Measurements from ENCODE around the gene NUP153.

The NUP153 gene

DNA sequence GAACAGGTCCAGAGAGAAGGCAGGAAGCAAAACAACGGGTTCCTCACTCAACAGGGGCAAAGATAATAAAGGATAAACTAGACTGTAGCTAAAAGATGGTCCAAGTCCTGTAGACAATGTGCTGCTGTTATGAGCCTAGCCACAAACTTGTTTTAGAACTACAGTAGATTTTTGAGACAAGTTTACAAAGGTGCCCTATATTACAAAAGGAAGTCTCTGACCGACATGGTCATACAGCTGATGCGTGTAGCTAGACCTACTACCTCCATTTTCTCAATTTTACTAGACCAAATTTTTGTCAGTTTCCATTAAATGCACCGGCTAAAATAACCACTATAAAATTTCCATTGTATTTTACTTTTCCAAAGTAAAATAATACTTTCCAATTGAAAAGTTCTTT is 94.7 kb downstream of the NUP153 start:
- H3K36me3 ChIP-seq (ENCODE audit: control insufficient read depth in 2 of 2, insufficient read depth in 2 of 2, low read length in 2 of 2): peaks cover 20 to 23% of the 10 kb centered on the region in 2 donors
- no peak overlapping the region for H3K4me3 ChIP-seq (ENCODE audit: low read length in 2 of 2)
- H3K27me3 ChIP-seq (ENCODE audit: control insufficient read depth in 2 of 2, insufficient read depth in 2 of 2, low read length in 2 of 2): no peaks in the 10 kb centered on the region
- no peak overlapping the region for H3K9ac ChIP-seq (ENCODE audit: low read depth in 1 of 2, low read length in 2 of 2)
- peaks cover 0 to 16% of the 10 kb centered on the region in 2 donors for H3K4me1 ChIP-seq (ENCODE audit: control insufficient read depth in 2 of 2, insufficient read depth in 2 of 2, low read length in 2 of 2)
- H3K9me3 ChIP-seq (ENCODE audit: control insufficient read depth in 2 of 2, low read length in 2 of 2): no peaks in the 10 kb centered on the region
- H3K27ac ChIP-seq (ENCODE audit: low read depth in 2 of 2, low read length in 2 of 2): no peak overlapping the region

DNA sequence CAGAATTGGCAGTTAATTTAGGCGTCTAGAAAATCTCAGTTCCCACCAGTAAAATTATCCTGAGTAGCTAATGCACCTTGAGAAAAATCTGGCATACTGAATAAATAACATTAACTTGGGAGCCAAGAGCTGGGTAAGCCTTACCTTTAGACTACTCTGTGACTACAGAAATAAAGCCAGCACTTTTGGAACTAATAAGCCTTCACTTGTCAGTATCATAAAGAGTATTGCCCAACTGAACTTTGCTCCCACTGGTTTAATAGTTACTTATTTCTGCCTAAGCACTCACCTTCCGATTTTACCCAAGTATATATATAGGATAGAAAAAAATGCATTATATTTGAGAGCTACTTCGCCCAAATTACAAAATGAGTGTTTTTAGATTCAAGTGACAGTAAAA is 95.9 kb downstream of the NUP153 start:
- Histone ChIP-seq H3K4me1 (ENCODE audit: control insufficient read depth in 2 of 2, insufficient read depth in 2 of 2, low read length in 2 of 2) (peaks cover 0 to 16% of the 10 kb centered on the region in 2 donors), H3K36me3 (ENCODE audit: control insufficient read depth in 2 of 2, insufficient read depth in 2 of 2, low read length in 2 of 2) (peaks cover 20 to 26% of the 10 kb centered on the region in 2 donors), H3K27ac (ENCODE audit: low read depth in 2 of 2, low read length in 2 of 2) (no peak overlapping the region), H3K9me3 (ENCODE audit: control insufficient read depth in 2 of 2, low read length in 2 of 2) (no peaks in the 10 kb centered on the region), H3K9ac (ENCODE audit: low read depth in 1 of 2, low read length in 2 of 2) (no peak overlapping the region), H3K4me3 (ENCODE audit: low read length in 2 of 2) (peak overlapping the region; percentile 23 to 33), H3K27me3 (ENCODE audit: control insufficient read depth in 2 of 2, insufficient read depth in 2 of 2, low read length in 2 of 2) (no peaks in the 10 kb centered on the region)

DNA sequence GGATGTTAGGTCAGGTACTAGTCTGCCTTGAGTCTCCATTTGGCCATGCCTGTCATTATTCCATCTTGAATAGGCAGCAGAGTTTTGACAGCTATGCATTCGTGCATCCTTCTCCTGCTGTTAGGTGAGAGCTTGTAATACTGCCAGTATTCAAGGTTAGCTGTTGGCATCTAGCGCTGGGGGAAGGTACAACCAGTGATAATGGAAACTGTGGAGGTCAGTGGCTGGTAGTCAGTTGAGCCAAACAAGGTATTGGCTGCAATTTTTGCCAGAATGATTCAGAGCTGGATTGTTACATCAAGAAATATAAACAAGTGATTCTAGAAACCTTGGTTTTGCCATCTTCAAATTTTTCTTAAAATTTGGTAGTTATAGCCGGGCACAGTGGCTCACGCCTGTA is 100.1 kb downstream of the NUP153 start:
- H3K27ac ChIP-seq (ENCODE audit: low read depth in 2 of 2, low read length in 2 of 2): no peak overlapping the region
- H3K9me3 ChIP-seq (ENCODE audit: control insufficient read depth in 2 of 2, low read length in 2 of 2): no peaks in the 10 kb centered on the region
- H3K9ac ChIP-seq (ENCODE audit: low read depth in 1 of 2, low read length in 2 of 2): no peak overlapping the region
- H3K36me3 ChIP-seq (ENCODE audit: control insufficient read depth in 2 of 2, insufficient read depth in 2 of 2, low read length in 2 of 2): peaks cover 32 to 38% of the 10 kb centered on the region in 2 donors
- no peak overlapping the region for H3K4me3 ChIP-seq (ENCODE audit: low read length in 2 of 2)
- H3K4me1 ChIP-seq (ENCODE audit: control insufficient read depth in 2 of 2, insufficient read depth in 2 of 2, low read length in 2 of 2): peaks cover 6 to 28% of the 10 kb centered on the region in 2 donors
- no peaks in the 10 kb centered on the region for H3K27me3 ChIP-seq (ENCODE audit: control insufficient read depth in 2 of 2, insufficient read depth in 2 of 2, low read length in 2 of 2)

DNA sequence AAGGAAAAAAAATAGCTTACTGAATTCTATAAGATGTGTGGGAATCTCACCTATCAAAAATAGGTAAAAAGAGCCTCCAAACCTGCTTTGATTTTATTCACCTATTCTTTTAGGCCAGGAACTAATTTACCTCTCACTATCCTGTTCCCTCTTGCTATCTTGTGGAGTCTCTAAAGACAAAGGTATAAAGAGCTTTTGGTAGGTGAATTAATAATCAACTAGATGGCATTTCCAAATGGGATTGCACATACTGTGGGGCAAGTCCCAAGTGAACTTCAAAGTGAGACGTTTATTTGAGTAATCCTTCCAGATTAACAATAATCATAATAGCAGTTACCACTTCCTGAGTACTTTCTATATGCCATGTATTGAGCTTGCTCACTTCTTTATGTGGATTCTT is 103.8 kb downstream of the NUP153 start:
- Histone ChIP-seq H3K36me3 (ENCODE audit: control insufficient read depth in 2 of 2, insufficient read depth in 2 of 2, low read length in 2 of 2) (peaks cover 25 to 28% of the 10 kb centered on the region in 2 donors), H3K27ac (ENCODE audit: low read depth in 2 of 2, low read length in 2 of 2) (no peak overlapping the region), H3K4me1 (ENCODE audit: control insufficient read depth in 2 of 2, insufficient read depth in 2 of 2, low read length in 2 of 2) (peaks cover 14 to 18% of the 10 kb centered on the region in 2 donors), H3K9ac (ENCODE audit: low read depth in 1 of 2, low read length in 2 of 2) (no peak overlapping the region), H3K9me3 (ENCODE audit: control insufficient read depth in 2 of 2, low read length in 2 of 2) (no peaks in the 10 kb centered on the region), H3K4me3 (ENCODE audit: low read length in 2 of 2) (no peak overlapping the region), H3K27me3 (ENCODE audit: control insufficient read depth in 2 of 2, insufficient read depth in 2 of 2, low read length in 2 of 2) (no peaks in the 10 kb centered on the region)

- H3K4me1 ChIP-seq (ENCODE audit: control insufficient read depth in 2 of 2, insufficient read depth in 2 of 2, low read length in 2 of 2): peaks cover 14 to 18% of the 10 kb centered on the region in 2 donors
- H3K4me3 ChIP-seq (ENCODE audit: low read length in 2 of 2): peak overlapping the region; percentile 94 to 96
- peak overlapping the region; percentile 90 to 97 for H3K9ac ChIP-seq (ENCODE audit: low read depth in 1 of 2, low read length in 2 of 2)
- H3K27me3 ChIP-seq (ENCODE audit: control insufficient read depth in 2 of 2, insufficient read depth in 2 of 2, low read length in 2 of 2): no peaks in the 10 kb centered on the region
- peak overlapping the region; percentile 93 to 94 for H3K27ac ChIP-seq (ENCODE audit: low read depth in 2 of 2, low read length in 2 of 2)
- H3K9me3 ChIP-seq (ENCODE audit: control insufficient read depth in 2 of 2, low read length in 2 of 2): no peaks in the 10 kb centered on the region
- H3K36me3 ChIP-seq (ENCODE audit: control insufficient read depth in 2 of 2, insufficient read depth in 2 of 2, low read length in 2 of 2): peaks cover 12 to 17% of the 10 kb centered on the region in 2 donors
Measured at GRCh38 chr6:17601386-17601703, 105.4 kb downstream of the NUP153 start.

DNA sequence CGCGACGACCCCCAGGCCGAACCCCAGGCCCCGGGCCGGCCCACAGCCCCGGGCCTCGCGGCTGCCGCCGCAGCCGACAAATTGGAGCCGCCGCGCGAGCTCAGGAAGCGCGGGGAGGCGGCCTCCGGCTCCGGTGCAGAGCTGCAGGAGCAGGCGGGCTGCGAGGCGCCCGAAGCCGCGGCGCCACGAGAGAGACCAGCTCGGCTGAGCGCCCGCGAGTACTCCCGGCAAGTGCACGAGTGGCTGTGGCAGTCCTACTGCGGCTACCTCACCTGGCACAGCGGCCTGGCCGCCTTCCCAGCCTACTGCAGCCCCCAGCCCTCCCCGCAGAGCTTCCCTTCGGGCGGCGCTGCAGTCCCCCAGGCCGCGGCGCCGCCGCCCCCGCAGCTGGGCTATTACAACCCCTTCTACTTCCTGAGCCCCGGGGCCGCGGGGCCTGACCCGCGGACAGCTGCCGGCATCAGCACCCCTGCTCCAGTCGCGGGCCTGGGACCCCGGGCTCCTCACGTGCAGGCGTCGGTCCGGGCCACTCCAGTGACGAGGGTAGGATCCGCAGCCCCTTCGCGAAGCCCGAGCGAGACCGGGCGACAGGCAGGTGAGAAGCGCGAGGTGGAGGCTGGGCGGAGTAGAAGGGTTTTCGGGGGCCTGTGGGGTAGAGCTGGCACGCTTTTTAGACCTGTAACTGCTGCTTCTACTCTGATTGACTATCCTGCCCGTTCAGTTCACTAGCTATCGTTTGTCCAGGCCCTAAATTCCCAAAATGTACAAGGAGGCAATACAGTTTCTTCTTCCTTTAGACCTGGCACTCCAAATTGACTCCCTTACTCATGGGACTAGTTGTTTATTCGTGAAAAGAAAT is 106.0 kb downstream of the NUP153 start:
- Histone ChIP-seq H3K36me3 (ENCODE audit: control insufficient read depth in 2 of 2, insufficient read depth in 2 of 2, low read length in 2 of 2) (peaks cover 11 to 15% of the 10 kb centered on the region in 2 donors), H3K4me3 (ENCODE audit: low read length in 2 of 2) (peak overlapping the region; percentile 94 to 96), H3K27ac (ENCODE audit: low read depth in 2 of 2, low read length in 2 of 2) (peak overlapping the region; percentile 93 to 94), H3K9ac (ENCODE audit: low read depth in 1 of 2, low read length in 2 of 2) (peak overlapping the region; percentile 90 to 97), H3K9me3 (ENCODE audit: control insufficient read depth in 2 of 2, low read length in 2 of 2) (no peaks in the 10 kb centered on the region), H3K4me1 (ENCODE audit: control insufficient read depth in 2 of 2, insufficient read depth in 2 of 2, low read length in 2 of 2) (peaks cover 14 to 18% of the 10 kb centered on the region in 2 donors), H3K27me3 (ENCODE audit: control insufficient read depth in 2 of 2, insufficient read depth in 2 of 2, low read length in 2 of 2) (no peaks in the 10 kb centered on the region)

- Histone ChIP-seq H3K4me1 (ENCODE audit: control insufficient read depth in 2 of 2, insufficient read depth in 2 of 2, low read length in 2 of 2) (peaks cover 14 to 18% of the 10 kb centered on the region in 2 donors), H3K27ac (ENCODE audit: low read depth in 2 of 2, low read length in 2 of 2) (peak within 1 kb of the TSS; percentile 93 to 94), H3K36me3 (ENCODE audit: control insufficient read depth in 2 of 2, insufficient read depth in 2 of 2, low read length in 2 of 2) (peaks cover 10 to 11% of the 10 kb centered on the region in 2 donors), H3K4me3 (ENCODE audit: low read length in 2 of 2) (peak within 1 kb of the TSS; percentile 94 to 96), H3K9ac (ENCODE audit: low read depth in 1 of 2, low read length in 2 of 2) (peak within 1 kb of the TSS; percentile 90 to 97), H3K27me3 (ENCODE audit: control insufficient read depth in 2 of 2, insufficient read depth in 2 of 2, low read length in 2 of 2) (no peaks in the 10 kb centered on the region), H3K9me3 (ENCODE audit: control insufficient read depth in 2 of 2, low read length in 2 of 2) (no peaks in the 10 kb centered on the region)
Measured at GRCh38 chr6:17599877-17600526, 106.7 kb downstream of the NUP153 start, which contains the start of gene FAM8A1. TSS of gene FAM8A1 (plus strand) at chr6:17600302. CDS start at chr6:17600410, 108 bp downstream.

DNA sequence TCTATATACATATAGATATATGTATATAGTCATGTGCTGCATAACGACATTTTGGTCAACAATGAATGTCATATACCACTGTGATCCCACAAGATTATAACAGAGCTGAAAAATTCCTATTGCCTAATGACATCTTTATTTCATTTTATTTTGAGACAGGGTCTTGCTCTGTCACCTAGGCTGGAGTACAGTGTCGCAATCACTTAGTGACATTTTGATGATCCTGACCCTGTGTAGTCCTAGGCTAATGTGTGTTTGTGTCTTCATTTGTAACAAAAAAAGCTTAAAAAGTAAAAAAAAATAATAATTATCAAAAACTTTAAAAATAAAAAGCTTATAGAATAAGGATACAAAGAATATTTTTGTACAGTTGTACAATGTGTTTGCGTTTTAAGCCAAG is 110.6 kb downstream of the NUP153 start:
- Histone ChIP-seq H3K9ac (ENCODE audit: low read depth in 1 of 2, low read length in 2 of 2) (no peak overlapping the region), H3K4me1 (ENCODE audit: control insufficient read depth in 2 of 2, insufficient read depth in 2 of 2, low read length in 2 of 2) (peaks cover 1 to 5% of the 10 kb centered on the region in 2 donors), H3K4me3 (ENCODE audit: low read length in 2 of 2) (no peak overlapping the region), H3K9me3 (ENCODE audit: control insufficient read depth in 2 of 2, low read length in 2 of 2) (no peaks in the 10 kb centered on the region), H3K36me3 (ENCODE audit: control insufficient read depth in 2 of 2, insufficient read depth in 2 of 2, low read length in 2 of 2) (no peaks in the 10 kb centered on the region), H3K27me3 (ENCODE audit: control insufficient read depth in 2 of 2, insufficient read depth in 2 of 2, low read length in 2 of 2) (no peaks in the 10 kb centered on the region), H3K27ac (ENCODE audit: low read depth in 2 of 2, low read length in 2 of 2) (no peak overlapping the region)

- H3K36me3 ChIP-seq (ENCODE audit: control insufficient read depth in 2 of 2, insufficient read depth in 2 of 2, low read length in 2 of 2): no peaks in the 10 kb centered on the region
- H3K9me3 ChIP-seq (ENCODE audit: control insufficient read depth in 2 of 2, low read length in 2 of 2): no peaks in the 10 kb centered on the region
- no peak overlapping the region for H3K9ac ChIP-seq (ENCODE audit: low read depth in 1 of 2, low read length in 2 of 2)
- no peaks in the 10 kb centered on the region for H3K27me3 ChIP-seq (ENCODE audit: control insufficient read depth in 2 of 2, insufficient read depth in 2 of 2, low read length in 2 of 2)
- H3K4me1 ChIP-seq (ENCODE audit: control insufficient read depth in 2 of 2, insufficient read depth in 2 of 2, low read length in 2 of 2): peaks cover 9 to 11% of the 10 kb centered on the region in 2 donors
- H3K27ac ChIP-seq (ENCODE audit: low read depth in 2 of 2, low read length in 2 of 2): no peak overlapping the region
- H3K4me3 ChIP-seq (ENCODE audit: low read length in 2 of 2): no peak overlapping the region
Measured at GRCh38 chr6:17593246-17593645, 113.5 kb downstream of the NUP153 start.

DNA sequence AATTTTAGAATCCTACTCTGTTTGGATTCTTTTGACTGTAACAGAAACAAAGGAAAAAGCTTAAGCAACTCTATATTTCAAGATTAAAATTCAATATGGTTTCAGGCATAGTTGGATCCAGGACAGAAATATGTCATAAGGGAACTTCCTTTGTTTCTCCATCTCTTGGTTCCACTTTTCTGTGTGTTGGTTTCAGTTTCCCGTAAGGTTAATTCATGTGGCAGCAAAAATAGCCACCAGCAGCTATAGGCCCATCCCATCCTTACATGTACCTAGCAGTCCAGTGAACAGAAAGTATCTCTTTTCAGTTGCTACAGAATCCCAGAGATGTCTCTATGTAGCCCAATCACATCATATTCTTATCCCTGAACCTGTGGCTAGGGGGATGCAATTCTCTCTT is 115.4 kb downstream of the NUP153 start:
- Histone ChIP-seq H3K9ac (ENCODE audit: low read depth in 1 of 2, low read length in 2 of 2) (no peak overlapping the region), H3K27me3 (ENCODE audit: control insufficient read depth in 2 of 2, insufficient read depth in 2 of 2, low read length in 2 of 2) (no peaks in the 10 kb centered on the region), H3K4me1 (ENCODE audit: control insufficient read depth in 2 of 2, insufficient read depth in 2 of 2, low read length in 2 of 2) (peaks cover 13 to 20% of the 10 kb centered on the region in 2 donors), H3K27ac (ENCODE audit: low read depth in 2 of 2, low read length in 2 of 2) (no peak overlapping the region), H3K9me3 (ENCODE audit: control insufficient read depth in 2 of 2, low read length in 2 of 2) (no peaks in the 10 kb centered on the region), H3K4me3 (ENCODE audit: low read length in 2 of 2) (no peak overlapping the region), H3K36me3 (ENCODE audit: control insufficient read depth in 2 of 2, insufficient read depth in 2 of 2, low read length in 2 of 2) (no peaks in the 10 kb centered on the region)
